NCI-H1436 (cell line): ENCODE data around the gene GUCY2D.
"Not testable (repeated sequence)": the region's sequence is repeated elsewhere in the genome, so short reads cannot be mapped to it uniquely, and the experiment has no call there.

Experiments used
- DNase-seq: peaks from one replicate; lab custom pipeline; 2025; lab: John Stamatoyannopoulos, UW

GUCY2D gene

GRCh38 chr17:8001976-8002720 is at the start of gene GUCY2D:
Gene GUCY2D, plus strand, starts transcription at chr17:8002615. Its CDS starts 433 bp downstream, at chr17:8003048.
- no peak for DNase-seq

- not testable (repeated sequence) for DNase-seq
Observed at GRCh38 chr17:7953266-7953665, 49.1 kb upstream of the GUCY2D start.

DNA sequence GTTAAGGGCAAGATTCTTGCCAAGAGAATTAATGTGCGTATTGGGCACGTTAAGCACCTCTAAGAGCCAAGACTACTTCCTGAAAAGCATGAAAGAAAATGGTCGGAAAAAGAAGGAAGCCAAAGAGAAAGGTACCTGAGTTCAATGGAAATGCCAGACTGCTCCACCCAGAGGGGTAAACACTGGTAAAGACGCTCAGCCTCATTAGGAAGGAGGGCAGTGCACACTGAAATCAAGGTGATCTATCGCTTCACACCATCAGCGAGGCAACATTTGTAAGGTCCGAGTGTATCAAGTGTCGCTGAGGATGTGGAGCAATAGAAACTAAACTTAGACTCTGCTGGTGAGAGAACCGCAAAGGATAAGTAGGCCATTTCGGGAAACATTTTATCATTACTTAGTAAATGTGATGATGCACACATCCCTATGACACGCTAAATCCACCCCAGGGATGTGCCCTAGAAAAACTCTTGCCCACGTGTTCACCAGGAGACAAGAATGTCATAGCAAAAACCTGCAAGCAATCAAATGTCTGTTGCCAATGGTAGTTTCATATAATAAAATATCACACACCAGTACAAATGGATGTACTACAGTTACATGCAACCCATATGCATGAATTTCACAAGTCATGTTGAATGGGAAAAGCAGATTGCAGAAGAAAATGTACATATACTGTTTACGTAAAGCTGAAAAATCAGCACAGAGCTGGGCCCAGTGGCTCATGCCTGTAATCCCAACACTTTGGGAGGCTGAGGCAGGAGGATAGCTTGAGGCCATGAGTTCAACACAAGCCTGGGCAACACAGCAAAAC is 46.8 kb upstream of the GUCY2D start:
- no peak for DNase-seq

DNA sequence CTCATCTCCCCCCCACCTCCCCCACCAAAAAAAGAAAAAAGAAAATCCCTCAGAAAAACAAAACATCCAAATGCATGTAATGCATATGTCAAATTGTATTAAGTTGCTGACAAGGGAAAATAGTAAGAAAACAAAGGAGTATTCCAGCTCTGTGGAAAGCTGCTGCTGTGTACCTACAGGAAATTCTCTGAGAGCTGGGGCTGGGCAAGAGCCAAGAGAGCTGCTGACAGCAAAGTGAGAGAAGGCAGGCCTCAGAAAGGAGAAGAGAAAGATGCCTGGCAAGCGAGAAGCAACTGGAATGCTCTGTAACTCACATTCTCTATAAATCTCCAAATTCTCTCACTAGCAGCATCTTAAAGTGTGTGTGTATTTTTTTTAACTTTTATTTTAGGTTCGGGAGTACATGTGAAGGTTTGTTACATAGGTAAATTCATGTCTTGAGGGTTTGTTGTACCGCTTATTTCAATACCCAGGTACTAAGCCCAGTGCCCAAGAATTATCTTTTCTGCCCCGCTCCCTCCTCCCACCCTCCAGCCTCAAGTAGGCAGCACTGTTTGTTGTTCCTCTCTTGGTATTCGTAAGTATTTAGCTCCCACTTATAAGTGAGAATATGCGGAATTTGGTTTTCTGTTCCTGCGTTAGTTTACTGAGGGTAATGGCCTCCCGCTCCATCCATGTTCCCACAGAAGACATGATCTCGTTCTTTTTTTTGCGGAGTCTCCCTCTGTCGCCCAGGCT is 46.0 kb upstream of the GUCY2D start:
- DNase-seq, result no peak

DNA sequence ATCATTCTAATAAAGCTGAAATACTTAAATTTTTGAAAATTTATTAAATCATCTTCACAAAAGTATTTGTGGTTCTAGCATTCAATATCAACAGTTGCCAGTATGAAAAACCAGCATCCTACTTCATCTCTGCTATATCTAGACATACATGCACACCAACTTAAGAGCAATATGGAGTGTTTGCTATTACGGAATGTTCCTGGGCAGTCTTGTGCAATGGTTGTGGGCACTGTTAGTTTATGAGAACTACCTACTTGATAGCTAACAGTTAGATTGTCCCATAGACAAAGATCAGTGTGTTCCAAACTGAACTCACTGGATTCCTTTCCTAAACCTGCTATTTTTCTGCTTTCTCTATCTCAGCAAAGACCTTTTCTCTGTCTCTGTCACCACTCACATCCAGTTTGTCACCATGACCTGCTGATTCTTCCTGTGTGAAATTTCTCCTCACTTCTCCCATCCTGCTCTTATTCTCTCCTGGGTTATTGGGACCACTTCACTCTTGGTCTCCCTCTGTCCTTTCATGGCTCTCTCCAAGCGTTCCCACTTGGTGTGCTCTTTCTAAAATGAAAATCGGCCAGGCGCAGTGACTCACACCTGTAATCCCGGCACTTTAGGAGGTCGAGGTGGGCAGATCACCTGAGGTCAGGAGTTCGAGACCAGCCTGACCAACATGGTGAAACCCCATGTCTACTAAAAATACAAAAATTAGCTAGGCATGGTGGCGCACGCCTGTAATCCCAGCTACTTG is 42.7 kb upstream of the GUCY2D start:
- DNase-seq, result no peak

DNA sequence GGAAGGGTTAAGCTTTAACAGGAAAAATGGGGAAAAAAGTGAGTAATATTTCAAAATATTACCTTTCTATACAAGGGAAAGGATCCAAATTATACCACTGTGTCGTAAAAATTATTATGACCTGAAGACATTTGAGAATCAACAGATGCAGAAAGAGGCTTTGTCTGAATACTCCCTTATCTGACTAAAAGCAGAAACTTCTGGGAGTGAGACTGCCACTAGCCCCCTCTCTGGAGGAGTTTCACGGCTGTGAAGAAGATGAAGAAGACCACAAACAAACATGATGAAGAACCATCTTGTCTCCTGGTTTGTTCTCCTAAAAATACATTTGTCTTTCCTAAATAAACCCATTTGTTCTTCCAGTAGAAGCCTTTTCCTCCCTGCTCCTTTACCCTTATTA is 41.0 kb upstream of the GUCY2D start:
- no peak for DNase-seq

DNA sequence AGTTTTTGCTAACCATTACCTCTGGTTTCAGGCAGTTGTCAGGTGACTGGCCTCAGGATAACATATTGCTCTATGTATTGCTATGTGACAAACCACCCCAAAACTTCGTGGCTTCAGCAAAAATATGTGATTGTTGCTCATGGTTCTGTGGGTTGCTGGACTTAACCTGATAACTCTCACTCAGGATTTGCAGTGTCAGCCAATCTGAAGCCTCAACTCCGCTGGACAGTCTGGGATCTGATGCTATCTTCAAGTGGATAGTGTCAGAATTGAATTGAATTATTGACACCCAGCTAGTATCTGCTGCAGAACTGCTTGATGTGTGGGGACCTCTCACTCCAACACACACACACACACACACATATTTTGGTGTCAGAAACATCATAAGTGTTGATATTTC is 34.7 kb upstream of the GUCY2D start:
- DNase-seq, result no peak

DNA sequence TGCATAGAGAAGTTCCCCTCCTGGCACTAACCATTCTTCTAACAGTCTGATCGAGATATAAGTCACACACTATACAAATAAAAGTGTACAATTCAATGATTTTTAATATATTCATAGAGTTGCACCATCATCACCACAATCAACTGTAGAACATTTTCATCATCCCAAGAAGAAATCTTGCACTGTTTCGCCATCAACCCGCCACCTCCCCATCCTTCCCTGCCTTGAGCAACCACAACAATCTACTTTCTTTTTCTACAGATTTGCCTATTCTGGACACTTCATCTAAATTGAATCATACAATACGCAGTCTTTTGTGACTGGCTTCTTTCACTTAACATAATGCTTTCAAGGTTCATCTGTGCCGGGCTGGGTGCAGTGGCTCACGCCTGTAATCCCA is 33.0 kb upstream of the GUCY2D start:
- DNase-seq, result no peak

GRCh38 chr17:7971651-7972050 is 30.8 kb upstream of the GUCY2D start:
- no peak for DNase-seq

GRCh38 chr17:7972131-7972785 is 30.2 kb upstream of the GUCY2D start:
- no peak for DNase-seq

GRCh38 chr17:7974638-7975131 is 27.7 kb upstream of the GUCY2D start:
- no peak for DNase-seq

GRCh38 chr17:7977039-7977438 is 25.4 kb upstream of the GUCY2D start:
- DNase-seq, result no peak

- DNase-seq, result no peak
Observed at GRCh38 chr17:7977805-7978204, 24.6 kb upstream of the GUCY2D start.

GRCh38 chr17:7982173-7982572 is 20.2 kb upstream of the GUCY2D start:
- no peak for DNase-seq

- DNase-seq, result no peak
Observed at GRCh38 chr17:7982666-7983065, 19.7 kb upstream of the GUCY2D start.

GRCh38 chr17:7984904-7985303 is 17.5 kb upstream of the GUCY2D start:
- no peak for DNase-seq

GRCh38 chr17:7987112-7987893 is 15.1 kb upstream of the GUCY2D start:
- DNase-seq, result no peak

- peak; percentile 87 for DNase-seq
Observed at GRCh38 chr17:7988750-7989178, 13.7 kb upstream of the GUCY2D start.

DNA sequence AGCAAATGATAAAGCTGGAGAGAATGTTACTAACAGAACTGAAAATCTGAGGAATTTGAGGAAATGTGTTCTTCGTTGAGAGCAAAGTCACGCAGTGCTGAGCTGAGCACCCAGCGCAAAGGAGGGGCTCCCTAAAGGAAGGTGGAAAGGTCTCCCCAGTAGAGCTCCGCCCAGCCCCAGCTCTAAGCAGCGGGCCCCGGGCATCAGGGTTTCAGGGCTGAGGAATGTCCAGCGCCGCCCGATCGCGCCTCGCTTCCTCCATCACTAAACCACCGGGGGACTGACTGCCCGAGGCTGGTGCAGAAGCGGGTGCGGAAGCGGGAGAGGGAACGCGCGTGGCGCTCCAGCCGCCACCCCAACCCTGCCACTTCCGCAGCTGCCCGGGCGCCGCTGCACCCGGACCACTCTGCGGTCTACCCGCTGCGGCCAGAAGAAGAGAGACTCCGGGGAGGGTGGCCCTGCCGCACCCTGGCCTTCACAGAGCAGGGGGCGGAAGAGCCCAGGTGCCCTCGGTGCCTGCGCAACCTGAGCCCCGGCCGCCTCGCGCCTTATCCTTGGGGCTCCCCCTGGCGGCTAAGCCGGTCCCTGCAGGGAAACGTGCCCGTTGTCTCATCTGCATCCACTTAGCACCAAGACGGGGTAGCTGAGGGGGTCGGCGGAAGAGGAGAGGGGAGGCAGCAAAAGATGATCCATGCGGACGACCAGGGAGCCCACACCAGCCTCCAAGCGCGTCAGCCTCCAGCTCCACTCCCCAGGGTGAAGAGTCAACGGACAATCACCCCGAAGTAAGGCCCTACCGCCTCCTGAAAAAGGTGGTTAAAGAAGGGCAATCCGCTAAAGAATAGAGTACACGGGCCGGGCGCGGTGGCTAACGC is 12.4 kb upstream of the GUCY2D start:
- DNase-seq, result peak; percentile 81
